RWPE2 (cell line): Measurements from ENCODE around the gene CBFA2T2.

ENCODE experiments used
- ATAC-seq: fragments of 200-7000 bp; cut with Tn5 transposase; 3 replicates; pipeline ENCODE4 v1.9.1; 2021; ENCODE audit warnings: low read depth
- DNase-seq: peaks from one replicate; pipeline ENCODE4 v3.0.0-alpha.2; 2020; ENCODE audit warnings: low spot score
- H3K27ac ChIP-seq: fragments of 450-650 bp; 2 replicates; pipeline ENCODE4 v1.5.1; 2017; ENCODE audit warnings: mild to moderate bottlenecking; ENCODE audit not compliant: poor library complexity, severe bottlenecking
- H3K27me3 ChIP-seq: fragments of 250-450 bp; sonication (Bioruptor Pico); 2 replicates; pipeline ENCODE4 v1.5.1; 2021; ENCODE audit warnings: mild to moderate bottlenecking, moderate library complexity; ENCODE audit not compliant: insufficient read depth, poor library complexity, severe bottlenecking
- H3K36me3 ChIP-seq: fragments of 250-450 bp; sonication (Bioruptor Pico); 2 replicates; pipeline ENCODE4 v1.5.1; 2020; ENCODE audit warnings: low read depth, mild to moderate bottlenecking, moderate library complexity
- H3K4me1 ChIP-seq: fragments of 250-450 bp; sonication (Bioruptor Pico); 2 replicates; pipeline ENCODE4 v1.5.1; 2021; ENCODE audit warnings: mild to moderate bottlenecking, moderate library complexity; ENCODE audit not compliant: insufficient read depth, poor library complexity, severe bottlenecking
- H3K4me3 ChIP-seq: fragments of 250-450 bp; sonication (Bioruptor Pico); 2 replicates; pipeline ENCODE4 v1.5.1; 2021; ENCODE audit warnings: mild to moderate bottlenecking, moderate library complexity; ENCODE audit not compliant: severe bottlenecking
- H3K9me3 ChIP-seq: fragments of 250-450 bp; sonication (Bioruptor Pico); 2 replicates; pipeline ENCODE4 v1.5.1; 2021; ENCODE audit warnings: mild to moderate bottlenecking, moderate library complexity; ENCODE audit not compliant: severe bottlenecking
- CTCF ChIP-seq: fragments of 450-650 bp; IDR thresholded peaks from one replicate; pipeline ENCODE4 v1.5.1; 2017; ENCODE audit warnings: mild to moderate bottlenecking, moderate library complexity; ENCODE audit not compliant: poor library complexity, severe bottlenecking

CBFA2T2 gene

DNA sequence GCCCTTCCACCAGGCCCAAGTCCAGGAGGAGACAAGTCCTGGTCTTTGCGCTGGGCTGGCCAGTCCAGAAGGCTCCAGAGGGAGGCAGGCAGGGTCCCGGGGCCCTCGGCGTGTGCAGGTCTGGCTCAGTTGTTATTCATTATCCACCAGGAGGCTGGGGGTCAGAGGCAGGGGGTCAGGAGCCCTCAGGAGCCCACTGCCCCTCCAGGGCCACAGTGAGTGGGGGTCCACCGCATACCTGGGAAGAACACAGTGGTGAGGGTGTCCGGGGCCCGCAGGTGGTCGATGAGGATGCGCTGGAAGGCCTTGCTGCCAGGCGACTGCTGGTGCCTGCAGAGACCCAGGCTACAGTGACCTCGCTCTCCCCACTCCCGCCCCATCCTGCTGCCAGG, 167.8 kb downstream of the CBFA2T2 start:
- H3K9me3 ChIP-seq, result no peaks in the 10 kb centered on the region
- TF ChIP-seq CTCF, result no peak
- H3K4me1 ChIP-seq, result no peaks in the 10 kb centered on the region
- DNase-seq (peak; percentile 85), ATAC-seq (no peak)
- H3K4me3 ChIP-seq, result no peak overlapping the region
- no peaks in the 10 kb centered on the region for H3K36me3 ChIP-seq
- H3K27me3 ChIP-seq, result no peaks in the 10 kb centered on the region
- H3K27ac ChIP-seq, result no peak overlapping the region

DNA sequence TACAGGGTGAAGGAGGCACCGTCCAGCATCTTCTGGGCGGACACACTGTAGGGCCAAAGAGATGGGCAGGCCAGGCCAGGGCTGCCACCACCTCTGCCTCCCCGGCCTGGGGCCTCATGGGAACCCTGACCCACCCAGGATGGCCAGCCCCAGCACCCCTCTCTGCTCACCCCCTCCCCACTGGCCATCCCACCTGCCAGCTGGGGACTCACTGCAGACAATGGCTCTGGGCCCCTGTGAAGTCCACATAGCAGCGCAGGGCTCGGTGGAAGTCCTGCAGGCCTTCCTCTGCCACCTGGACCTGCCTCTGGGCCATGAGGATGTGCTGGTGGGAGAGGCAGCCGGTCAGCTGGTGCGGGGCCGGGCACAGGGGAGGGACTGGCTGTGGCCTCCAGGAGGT, 168.6 kb downstream of the CBFA2T2 start:
- DNase-seq, result peak; percentile 84
- Histone ChIP-seq H3K27me3 (no peaks in the 10 kb centered on the region), H3K4me1 (no peaks in the 10 kb centered on the region), H3K36me3 (no peaks in the 10 kb centered on the region), H3K27ac (no peak overlapping the region), H3K9me3 (no peaks in the 10 kb centered on the region), H3K4me3 (no peak overlapping the region)
- TF ChIP-seq CTCF, result no peak
- ATAC-seq, result no peak

DNA sequence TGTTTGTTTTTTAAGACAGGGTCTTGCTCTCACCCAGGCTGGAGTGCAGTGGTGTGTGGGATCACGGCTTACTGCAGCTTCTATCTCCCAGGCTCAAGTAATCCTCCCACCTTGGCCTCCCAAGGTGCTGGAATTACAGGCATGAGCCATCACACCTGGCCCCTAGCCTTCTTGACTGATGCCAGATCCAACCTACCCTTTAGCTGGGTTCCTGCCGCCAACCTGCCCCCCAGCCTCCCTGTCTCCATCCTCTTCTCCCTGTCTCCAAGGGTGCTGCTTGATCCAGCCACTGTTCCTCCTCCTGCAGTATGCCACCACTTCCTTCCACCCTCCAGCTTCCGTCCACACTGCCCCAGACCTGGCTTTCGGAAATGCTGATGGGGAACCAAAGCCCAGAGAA, 169.0 kb downstream of the CBFA2T2 start:
- DNase-seq (no peak), ATAC-seq (no peak)
- no peak for TF ChIP-seq CTCF
- no peaks in the 10 kb centered on the region for H3K9me3 ChIP-seq
- H3K4me1 ChIP-seq, result no peaks in the 10 kb centered on the region
- no peak overlapping the region for H3K4me3 ChIP-seq
- H3K36me3 ChIP-seq, result no peaks in the 10 kb centered on the region
- H3K27me3 ChIP-seq, result no peaks in the 10 kb centered on the region
- no peak overlapping the region for H3K27ac ChIP-seq

DNA sequence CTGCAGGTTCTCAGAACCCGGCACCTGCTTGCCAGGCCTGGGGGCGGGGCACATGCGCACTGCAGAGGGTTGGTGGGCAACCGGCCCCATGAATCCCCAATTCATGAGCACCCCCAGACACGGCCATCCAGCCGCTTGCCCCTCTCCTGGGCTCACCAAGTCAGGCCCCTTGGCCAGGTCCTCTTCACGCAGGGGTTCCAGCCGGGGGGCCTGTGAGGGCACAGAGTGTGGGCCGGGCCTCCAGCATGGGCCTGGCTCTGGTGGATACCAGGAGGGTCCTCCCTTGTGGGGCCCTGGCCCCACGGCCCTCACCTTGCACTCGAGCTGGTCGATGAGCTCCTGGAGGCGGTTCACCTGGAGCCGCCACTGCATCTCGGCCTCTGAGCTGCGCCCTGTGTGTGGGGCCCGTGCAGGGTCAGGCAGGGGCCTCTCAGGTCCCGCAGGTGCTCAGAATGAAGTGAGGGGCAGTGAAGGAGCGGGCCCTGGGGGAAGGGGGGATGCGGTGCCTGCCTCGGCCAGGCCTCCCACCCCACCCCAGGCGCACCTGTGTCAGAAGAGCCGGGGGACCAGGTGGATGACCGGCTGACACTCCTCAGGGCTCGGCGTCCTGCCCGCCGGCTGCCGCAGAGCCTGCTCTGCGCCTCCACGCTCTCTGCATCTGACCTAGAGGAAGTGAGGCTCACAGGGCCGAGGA, 169.6 kb downstream of the CBFA2T2 start:
- no peak overlapping the region for H3K4me3 ChIP-seq
- H3K9me3 ChIP-seq, result no peaks in the 10 kb centered on the region
- H3K36me3 ChIP-seq, result no peaks in the 10 kb centered on the region
- no peaks in the 10 kb centered on the region for H3K4me1 ChIP-seq
- H3K27ac ChIP-seq, result no peak overlapping the region
- TF ChIP-seq CTCF, result no peak
- no peaks in the 10 kb centered on the region for H3K27me3 ChIP-seq
- no peak for ATAC-seq
- DNase-seq, result peak; percentile 86

DNA sequence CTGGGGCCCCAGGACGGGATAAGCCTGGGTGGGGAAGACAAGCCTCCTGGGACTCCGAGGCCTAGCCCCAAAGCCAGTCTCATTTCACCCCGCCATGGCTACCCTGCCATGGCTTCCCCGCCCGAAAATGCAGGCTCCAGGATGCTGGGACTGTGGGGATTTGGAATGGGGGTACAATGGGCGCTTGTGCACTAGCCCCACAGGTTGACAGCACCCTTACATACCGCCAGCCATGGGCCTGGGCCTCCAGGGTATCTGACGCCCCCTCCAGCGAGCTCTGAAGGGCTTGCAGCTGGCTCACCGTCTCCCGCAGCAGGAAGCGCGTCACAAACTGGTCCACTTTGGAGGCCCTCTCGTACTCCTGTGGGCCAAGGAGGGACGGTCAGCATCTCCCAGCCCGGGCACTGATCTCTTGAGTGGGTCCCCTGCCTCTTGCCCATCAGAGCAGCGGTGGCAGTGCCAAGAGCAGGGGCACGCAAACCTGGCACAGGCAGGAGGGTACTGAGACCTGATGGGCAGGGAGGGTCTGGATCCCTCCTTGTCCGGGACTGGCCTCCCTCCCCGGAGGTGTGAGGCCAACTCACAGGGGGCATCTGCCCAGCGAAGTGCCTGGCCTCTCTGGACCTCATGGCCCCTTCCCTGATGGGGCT, 170.3 kb downstream of the CBFA2T2 start:
- peak; percentile 80 for DNase-seq
- no peak for TF ChIP-seq CTCF
- no peak for ATAC-seq
- Histone ChIP-seq H3K27me3 (no peaks in the 10 kb centered on the region), H3K4me3 (no peak overlapping the region), H3K27ac (no peak overlapping the region), H3K9me3 (no peaks in the 10 kb centered on the region), H3K4me1 (no peaks in the 10 kb centered on the region), H3K36me3 (no peaks in the 10 kb centered on the region)
